Ureter (tissue), 1 donor: Measurements from ENCODE around the gene MCF2L2. TPM values are rescaled to one million over a fixed set of nuclear protein-coding genes. Genes with fewer than 3 reads are reported as not detected.
A peak's percentile ranks its signal among the peaks of the same experiment; 100 is the strongest.

ENCODE experiments used
- DNase-seq: peaks from one replicate; pipeline ENCODE4 v3.0.0-alpha.2; 2020; ENCODE audit warnings: low spot score
- total RNA-seq: library from RNA; stranded (reverse); gene quantifications from one replicate; pipeline ENCODE4 v1.2.4, GENCODE V29; 2023
- donor health status: DM: yes; HTN: yes; CAD: no.

Gene MCF2L2
- total RNA-seq, 1 donor from 2014 or later = 3.0 TPM

GRCh38 chr3:183293966-183294365, 134.5 kb downstream of the MCF2L2 start:
- no peak for DNase-seq

- DNase-seq = no peak
Observed at GRCh38 chr3:183291497-183292031, 136.9 kb downstream of the MCF2L2 start.

- no peak for DNase-seq
Observed at GRCh38 chr3:183290216-183290615, 138.2 kb downstream of the MCF2L2 start.

GRCh38 chr3:183288117-183288516, 140.3 kb downstream of the MCF2L2 start:
- no peak for DNase-seq

- no peak for DNase-seq
Observed at GRCh38 chr3:183287301-183287971, 141.0 kb downstream of the MCF2L2 start.

GRCh38 chr3:183285828-183286457, 142.5 kb downstream of the MCF2L2 start:
- DNase-seq = peak; percentile 94

- no peak for DNase-seq
Observed at GRCh38 chr3:183285318-183285717, 143.1 kb downstream of the MCF2L2 start.

- no peak for DNase-seq
Observed at GRCh38 chr3:183284570-183284969, 143.8 kb downstream of the MCF2L2 start.

- DNase-seq = no peak
Observed at GRCh38 chr3:183283886-183284285, 144.5 kb downstream of the MCF2L2 start.

- DNase-seq = no peak
Observed at GRCh38 chr3:183281126-183281797, 147.2 kb downstream of the MCF2L2 start.

- DNase-seq = no peak
Observed at GRCh38 chr3:183279371-183279770, 149.0 kb downstream of the MCF2L2 start.

- DNase-seq = no peak
Observed at GRCh38 chr3:183278479-183279088, 149.8 kb downstream of the MCF2L2 start.

GRCh38 chr3:183277260-183277659, 151.2 kb downstream of the MCF2L2 start:
- DNase-seq = no peak

- no peak for DNase-seq
Observed at GRCh38 chr3:183275937-183276336, 152.5 kb downstream of the MCF2L2 start.

- DNase-seq = no peak
Observed at GRCh38 chr3:183275418-183275817, 153.0 kb downstream of the MCF2L2 start.

- no peak for DNase-seq
Observed at GRCh38 chr3:183274609-183275008, 153.8 kb downstream of the MCF2L2 start.

- no peak for DNase-seq
Observed at GRCh38 chr3:183272791-183273190, 155.6 kb downstream of the MCF2L2 start.

GRCh38 chr3:183272142-183272541, 156.3 kb downstream of the MCF2L2 start:
- no peak for DNase-seq

GRCh38 chr3:183270344-183270743, 158.1 kb downstream of the MCF2L2 start:
- no peak for DNase-seq

GRCh38 chr3:183269345-183269744, 159.1 kb downstream of the MCF2L2 start:
- DNase-seq = no peak

- no peak for DNase-seq
Observed at GRCh38 chr3:183268366-183268765, 160.1 kb downstream of the MCF2L2 start.

GRCh38 chr3:183267140-183267539, 161.3 kb downstream of the MCF2L2 start:
- DNase-seq = no peak
